ENCODE measurements around the gene CERCAM. TPM values are rescaled to one million over a fixed set of nuclear protein-coding genes. Genes with fewer than 3 reads are reported as not detected.

The CERCAM gene
- total RNA-seq, 1 experiment from 2014 or later: 10.1 TPM

DNA sequence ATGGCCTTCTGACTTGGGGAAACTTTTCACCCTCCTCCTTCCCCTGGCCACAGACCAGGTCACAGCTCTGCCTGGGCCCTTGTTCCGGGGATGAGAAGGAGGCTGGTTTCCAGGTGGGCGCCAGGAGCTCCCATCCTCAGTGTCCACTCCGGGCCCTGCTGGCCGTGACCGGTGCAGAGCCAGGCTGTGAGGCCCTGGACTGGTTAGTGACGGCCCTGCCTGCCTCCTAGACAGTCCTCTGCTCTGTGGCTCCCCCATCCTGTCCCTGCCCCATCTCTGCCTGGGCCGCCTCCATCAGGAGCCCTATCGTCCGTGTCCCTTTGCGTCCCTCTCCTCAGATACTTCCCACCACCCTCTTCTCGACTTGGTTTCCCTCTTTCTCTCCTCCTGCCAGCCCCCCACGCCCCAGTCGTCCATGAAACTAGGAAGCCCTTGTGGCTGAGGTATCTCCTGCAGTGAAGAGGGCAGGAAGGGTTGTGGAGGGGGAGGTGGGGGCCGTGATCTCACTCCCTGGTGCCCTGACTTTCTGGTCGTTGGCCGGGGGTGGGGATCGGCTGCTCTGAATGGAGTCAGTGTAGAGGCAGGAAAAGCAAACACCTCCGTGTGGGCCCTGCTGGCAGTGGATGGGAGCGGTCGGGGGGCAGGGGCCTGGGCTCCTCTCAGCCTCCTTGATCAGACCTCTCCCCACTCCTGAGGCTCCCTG, 15.4 kb upstream of the CERCAM start:
- H3K9me3 ChIP-seq (ENCODE audit: low read depth, low read length, poor library complexity, severe bottlenecking): no peaks in the 10 kb centered on the region
- H3K4me1 ChIP-seq (ENCODE audit: insufficient read depth, low read length, poor library complexity, severe bottlenecking): no peaks in the 10 kb centered on the region
- no peak overlapping the region for H3K4me3 ChIP-seq (ENCODE audit: low read depth, low read length, poor library complexity, severe bottlenecking)
- no peak for DNase-seq (ENCODE audit: low spot score)
- no peaks in the 10 kb centered on the region for H3K36me3 ChIP-seq (ENCODE audit: insufficient read depth, low read length, poor library complexity, severe bottlenecking)
- H3K27ac ChIP-seq (ENCODE audit: low read depth, low read length, poor library complexity, severe bottlenecking): no peak overlapping the region
- ChIA-PET POLR2A (ENCODE audit: low non-redundant PET) (no interaction called here), CTCF (no interaction called here)
- intact Hi-C loops (cut with micrococcal nuclease; ENCODE audit: unreplicated experiment): no loop called here
- TF ChIP-seq CTCF (conservative IDR thresholded peaks at IDR 0.05; ENCODE audit: low read depth, low read length): no peak
- no peak for TF ChIP-seq EZH2 (IDR thresholded peaks at IDR 0.05; ENCODE audit: borderline replicate concordance, low read depth, low read length, poor library complexity, severe bottlenecking)
- no TSS peak for BruUV-seq (replicated peaks)
- no peaks in the 10 kb centered on the region for H3K27me3 ChIP-seq (replicated peaks; ENCODE audit: insufficient read depth, low read depth, low read length, poor library complexity)

DNA sequence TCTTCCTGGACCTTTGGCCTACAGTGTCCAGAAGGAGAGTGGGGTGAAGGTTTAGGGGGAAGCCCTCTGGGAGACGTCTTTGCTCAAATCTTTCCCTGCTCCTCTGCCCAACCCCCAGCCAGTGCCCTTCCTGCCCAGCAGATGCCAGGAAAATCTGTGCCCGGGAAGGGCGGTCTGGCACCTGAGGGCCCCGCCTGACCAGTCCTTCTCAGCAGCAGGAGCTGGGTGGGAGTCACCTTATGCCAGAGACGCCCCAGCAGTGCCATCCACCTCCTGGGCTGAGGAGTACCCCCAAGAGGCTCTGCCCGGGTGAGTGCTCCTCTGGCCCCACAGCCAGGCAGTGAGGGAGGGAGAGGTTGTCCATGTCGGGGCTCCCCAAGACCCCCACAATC, 14.9 kb upstream of the CERCAM start:
- Histone ChIP-seq H3K9me3 (ENCODE audit: low read depth, low read length, poor library complexity, severe bottlenecking) (no peaks in the 10 kb centered on the region), H3K27me3 (replicated peaks; ENCODE audit: insufficient read depth, low read depth, low read length, poor library complexity) (no peaks in the 10 kb centered on the region), H3K4me3 (ENCODE audit: low read depth, low read length, poor library complexity, severe bottlenecking) (no peak overlapping the region), H3K36me3 (ENCODE audit: insufficient read depth, low read length, poor library complexity, severe bottlenecking) (no peaks in the 10 kb centered on the region), H3K4me1 (ENCODE audit: insufficient read depth, low read length, poor library complexity, severe bottlenecking) (no peaks in the 10 kb centered on the region), H3K27ac (ENCODE audit: low read depth, low read length, poor library complexity, severe bottlenecking) (no peak overlapping the region)
- POLR2A ChIA-PET (ENCODE audit: low non-redundant PET): no interaction called here
- intact Hi-C loops (cut with micrococcal nuclease; ENCODE audit: unreplicated experiment): no loop called here
- BruUV-seq (replicated peaks): no TSS peak
- no peak for DNase-seq (ENCODE audit: low spot score)
- TF ChIP-seq CTCF (conservative IDR thresholded peaks at IDR 0.05; ENCODE audit: low read depth, low read length) (no peak), EZH2 (IDR thresholded peaks at IDR 0.05; ENCODE audit: borderline replicate concordance, low read depth, low read length, poor library complexity, severe bottlenecking) (no peak)
- CTCF ChIA-PET: no interaction called here

GRCh38 chr9:128406848-128407391, 13.7 kb upstream of the CERCAM start:
- no peak for DNase-seq (ENCODE audit: low spot score)
- TF ChIP-seq CTCF (conservative IDR thresholded peaks at IDR 0.05; ENCODE audit: low read depth, low read length) (no peak), EZH2 (IDR thresholded peaks at IDR 0.05; ENCODE audit: borderline replicate concordance, low read depth, low read length, poor library complexity, severe bottlenecking) (no peak)
- Histone ChIP-seq H3K27ac (ENCODE audit: low read depth, low read length, poor library complexity, severe bottlenecking) (no peak overlapping the region), H3K27me3 (replicated peaks; ENCODE audit: insufficient read depth, low read depth, low read length, poor library complexity) (no peaks in the 10 kb centered on the region), H3K9me3 (ENCODE audit: low read depth, low read length, poor library complexity, severe bottlenecking) (no peaks in the 10 kb centered on the region), H3K4me1 (ENCODE audit: insufficient read depth, low read length, poor library complexity, severe bottlenecking) (no peaks in the 10 kb centered on the region), H3K4me3 (ENCODE audit: low read depth, low read length, poor library complexity, severe bottlenecking) (no peak overlapping the region), H3K36me3 (ENCODE audit: insufficient read depth, low read length, poor library complexity, severe bottlenecking) (no peaks in the 10 kb centered on the region)
- intact Hi-C loops (cut with micrococcal nuclease; ENCODE audit: unreplicated experiment): no loop called here
- ChIA-PET CTCF (no interaction called here), POLR2A (ENCODE audit: low non-redundant PET) (interaction anchor here (0.7 kb wide), 1 partner anchor 24 kb away, joined by 10 read pairs; no protein-coding TSS in a partner anchor)
- no TSS peak for BruUV-seq (replicated peaks)
